H1 (cell line): ENCODE data around the gene IFITM10. TPM values are rescaled to one million over a fixed set of nuclear protein-coding genes. Genes with fewer than 3 reads are reported as not detected.

Source experiments
- CBX5 ChIP-seq: fragments of 300-800, 300-1000 bp; sonication (generic); IDR thresholded peaks from 2 replicates; pipeline ENCODE4 v1.7.1; 2016; ENCODE audit warnings: antibody characterized with exemption, low read length, low read depth
- CHD1 ChIP-seq: IDR thresholded peaks from 2 replicates; pipeline ENCODE4 v1.6.1; 2012; ENCODE audit warnings: low read depth, low read length, improper control_type of control experiment
- CREB1 ChIP-seq: IDR thresholded peaks from 2 replicates; pipeline ENCODE4 v1.6.1; 2012; ENCODE audit warnings: inconsistent platforms
- CTBP2 ChIP-seq: IDR thresholded peaks from 2 replicates; pipeline ENCODE4 v1.7.0; 2011; ENCODE audit warnings: borderline replicate concordance, mild to moderate bottlenecking, moderate library complexity, mixed read lengths, low read length; ENCODE audit not compliant: insufficient read depth, insufficient read length
- GABPA ChIP-seq: IDR thresholded peaks from 2 replicates; pipeline ENCODE4 v1.6.1; 2011; ENCODE audit warnings: mild to moderate bottlenecking, low read length, moderate library complexity, borderline replicate concordance; ENCODE audit not compliant: insufficient read depth
- GTF2F1 ChIP-seq: IDR thresholded peaks from 2 replicates; pipeline ENCODE4 v1.6.1; 2012; ENCODE audit warnings: low read depth, low read length, improper control_type of control experiment, borderline replicate concordance
- HDAC2 ChIP-seq, 2 experiments: fragments of 300-600 bp in 1 of 2; sonication (generic) in 1 of 2; IDR thresholded peaks; 2 replicates each; pipeline ENCODE4 v1.6.1; 2011 to 2012; ENCODE audit warnings: low read depth in 2 of 2, low read length in 2 of 2, mild to moderate bottlenecking in 2 of 2, moderate library complexity in 2 of 2, borderline replicate concordance in 1 of 2, inconsistent platforms in 1 of 2
- HDAC6 ChIP-seq: IDR thresholded peaks from one replicate; pipeline ENCODE4 v1.7.1; 2012; ENCODE audit warnings: low read depth, mild to moderate bottlenecking, inconsistent platforms, low read length, moderate library complexity
- JUND ChIP-seq: IDR thresholded peaks from 2 replicates; pipeline ENCODE4 v1.6.1; 2011; ENCODE audit warnings: mild to moderate bottlenecking, improper control_type of control experiment, low read length
- KDM1A ChIP-seq: fragments of 200-600, 300-600 bp; sonication (generic); IDR thresholded peaks from 2 replicates; pipeline ENCODE4 v1.7.1; 2016; ENCODE audit warnings: mild to moderate bottlenecking, low read length, borderline replicate concordance
- NANOG ChIP-seq: IDR thresholded peaks from 2 replicates; pipeline ENCODE4 v1.6.1; 2011; ENCODE audit warnings: low read length, low read depth, mild to moderate bottlenecking, inconsistent platforms; ENCODE audit not compliant: insufficient read depth, poor library complexity, severe bottlenecking
- NRF1 ChIP-seq: IDR thresholded peaks from 2 replicates; pipeline ENCODE4 v1.6.1; 2011; ENCODE audit warnings: mild to moderate bottlenecking, low read depth, low read length, improper control_type of control experiment
- POLR2A ChIP-seq, 2 experiments: IDR thresholded peaks; 1 replicate in 1 of 2; 2 replicates in 1 of 2; pipeline ENCODE4 v1.6.1; 2011; ENCODE audit warnings: low read depth in 2 of 2, low read length in 2 of 2, mild to moderate bottlenecking in 2 of 2; ENCODE audit errors: control extremely low read depth in 1 of 2
- POU5F1 ChIP-seq: IDR thresholded peaks from 2 replicates; pipeline ENCODE4 v1.6.1; 2011; ENCODE audit warnings: low read depth, mild to moderate bottlenecking, low read length, moderate library complexity
- RAD21 ChIP-seq, 2 experiments: IDR thresholded peaks in 1 of 2; conservative IDR thresholded peaks in 1 of 2; 2 replicates each; pipeline ENCODE4 v1.6.1; 2011; ENCODE audit warnings: low read depth in 2 of 2, low read length in 2 of 2, improper control_type of control experiment in 1 of 2, inconsistent platforms in 1 of 2, mild to moderate bottlenecking in 1 of 2, moderate library complexity in 1 of 2
- SAP30 ChIP-seq: fragments of 300-600 bp; sonication (generic); IDR thresholded peaks from 2 replicates; pipeline ENCODE4 v1.7.1; 2012; ENCODE audit warnings: low read length, moderate library complexity, mild to moderate bottlenecking, inconsistent platforms; ENCODE audit not compliant: insufficient read depth, insufficient replicate concordance
- SP1 ChIP-seq: IDR thresholded peaks from 2 replicates; pipeline ENCODE4 v1.6.1; 2011; ENCODE audit warnings: low read depth, low read length
- SP2 ChIP-seq: IDR thresholded peaks from 2 replicates; pipeline ENCODE4 v1.6.1; 2012; ENCODE audit warnings: mild to moderate bottlenecking, low read length, inconsistent platforms
- SRF ChIP-seq: IDR thresholded peaks from 2 replicates; pipeline ENCODE4 v1.6.1; 2011; ENCODE audit warnings: mild to moderate bottlenecking, low read depth, low read length, moderate library complexity
- TAF1 ChIP-seq: IDR thresholded peaks from 2 replicates; pipeline ENCODE4 v1.6.1; 2011; ENCODE audit warnings: mild to moderate bottlenecking, low read depth, low read length
- TCF12 ChIP-seq: IDR thresholded peaks from 2 replicates; pipeline ENCODE4 v1.6.1; 2011; ENCODE audit warnings: low read depth, mild to moderate bottlenecking, low read length
- TEAD4 ChIP-seq: IDR thresholded peaks from 2 replicates; pipeline ENCODE4 v1.6.1; 2012; ENCODE audit warnings: low read depth, low read length, inconsistent platforms, mixed read lengths
- YY1 ChIP-seq: IDR thresholded peaks from 2 replicates; pipeline ENCODE4 v1.6.1; 2011; ENCODE audit warnings: low read depth, mild to moderate bottlenecking, low read length
- polyA plus RNA-seq, 7 experiments: library from polyadenylated mRNA; depleted of rRNA in 3 of 7; stranded (reverse) in 5 of 7; unstranded in 2 of 7; fragments of >200 nt in 5 of 7; fragments of 200-250 nt in 2 of 7; gene quantifications; 1 replicate in 5 of 7; 2 replicates in 1 of 7; 4 replicates in 1 of 7; pipeline versions ENCODE4 v1.2.1 to v1.2.3, GENCODE V29; 2011 to 2013; ENCODE audit warnings: missing spikeins in 2 of 7, mixed read lengths in 2 of 7
- total RNA-seq: library from RNA; stranded (reverse); fragmentation: NEBNext Ultra II Directional; extraction: Animal tissue kit (Norgen Biotek cat#: 25700); gene quantifications from 2 replicates; pipeline ENCODE4 v1.2.1, GENCODE V29; 2021
- TF ChIP-seq, protein P1 (sequence below): IDR thresholded peaks from 2 replicates; pipeline ENCODE4 v1.6.1; 2012; ENCODE audit warnings: inconsistent platforms

Gene IFITM10
- total and polyA plus RNA-seq, 2 of the 8 experiments (the other 6 are each of a cell fraction or from before 2014, with no cell fraction given), result 0.08 to 0.22 TPM

DNA sequence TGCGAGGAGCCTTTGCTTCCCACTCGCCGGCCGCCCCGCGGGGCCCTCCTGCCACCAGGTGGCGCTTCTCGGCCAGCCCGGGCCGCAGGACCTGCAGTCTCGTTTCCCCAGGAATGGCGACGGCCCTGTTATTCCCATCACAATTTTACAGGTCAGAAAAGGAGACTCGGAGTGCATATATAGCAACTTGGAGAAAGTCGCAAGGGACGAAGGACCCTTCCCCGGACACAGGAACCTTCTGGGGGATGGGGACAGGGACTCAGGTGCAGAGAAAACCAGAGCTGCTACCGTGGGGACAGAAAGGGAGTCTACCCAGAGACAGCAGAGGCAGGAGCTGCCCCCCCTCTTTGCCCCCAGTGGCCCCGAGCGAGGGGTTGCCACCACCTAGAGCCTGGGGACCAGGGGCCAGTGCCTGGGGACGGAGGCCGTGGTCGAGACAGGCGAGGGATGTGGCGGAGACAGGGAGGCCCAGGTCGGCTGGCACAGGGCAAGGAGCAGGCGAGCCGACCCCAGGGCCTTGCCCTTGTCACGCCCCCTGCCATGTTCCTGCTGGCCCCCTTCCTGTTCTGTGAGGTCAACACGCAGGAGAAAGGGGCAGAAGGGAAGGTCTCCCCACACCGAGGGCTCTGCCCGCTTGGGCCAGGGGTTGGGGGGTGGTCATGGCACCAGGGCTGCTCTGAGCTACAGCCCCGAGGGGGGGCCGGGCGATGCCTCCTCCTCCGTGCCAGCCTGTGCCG is 56.9 kb downstream of the IFITM10 start (continued):
- TF ChIP-seq, protein P1, sequence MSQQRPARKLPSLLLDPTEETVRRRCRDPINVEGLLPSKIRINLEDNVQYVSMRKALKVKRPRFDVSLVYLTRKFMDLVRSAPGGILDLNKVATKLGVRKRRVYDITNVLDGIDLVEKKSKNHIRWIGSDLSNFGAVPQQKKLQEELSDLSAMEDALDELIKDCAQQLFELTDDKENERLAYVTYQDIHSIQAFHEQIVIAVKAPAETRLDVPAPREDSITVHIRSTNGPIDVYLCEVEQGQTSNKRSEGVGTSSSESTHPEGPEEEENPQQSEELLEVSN, result no peak
- no peak for TF ChIP-seq KDM1A
- TF ChIP-seq YY1, result peak; percentile 87
- no peak for TF ChIP-seq NRF1
- TF ChIP-seq CREB1, result 0 out of 2 replicates have a peak, but pooled peaks have one; percentile 22
- 0 out of 4 replicates have a peak, but pooled peaks of 1 of the 2 experiments have one; percentile 33 for TF ChIP-seq HDAC2 (IDR thresholded peaks at IDR 0.05; ENCODE audit: borderline replicate concordance in 1 of 2, low read depth in 2 of 2, low read length in 2 of 2)
- TF ChIP-seq RAD21 (IDR thresholded peaks at IDR 0.05 in 1 of 2, conservative IDR thresholded peaks at IDR 0.05 in 1 of 2; ENCODE audit: low read depth in 2 of 2, low read length in 2 of 2), result peak; percentile 54 to 69
- TF ChIP-seq HDAC6, result no peak
- no peak for TF ChIP-seq POLR2A (IDR thresholded peaks at IDR 0.05; ENCODE audit: control extremely low read depth in 1 of 2, low read depth in 2 of 2, low read length in 2 of 2)
- TF ChIP-seq SAP30, result no peak
- TF ChIP-seq CHD1, result no peak
- no peak for TF ChIP-seq NANOG
- TF ChIP-seq SP2, result no peak; the same call in 1 of the 2 replicates
- peak; percentile 28; the same call in 1 of the 2 replicates for TF ChIP-seq TAF1
- no peak for TF ChIP-seq TCF12
- TF ChIP-seq JUND, result no peak
- no peak for TF ChIP-seq SP1
- no peak for TF ChIP-seq TEAD4
- TF ChIP-seq CTBP2, result no peak
- no peak for TF ChIP-seq GTF2F1
- no peak; the same call in 1 of the 2 replicates for TF ChIP-seq SRF
- no peak for TF ChIP-seq POU5F1
- no peak for TF ChIP-seq CBX5
- TF ChIP-seq GABPA, result peak; percentile 77; the same call in 1 of the 2 replicates
